Activated CD8-positive, alpha-beta memory T cell treated with anti-CD3 and anti-CD28 coated beads, Interleukin-2, amount 10 ng/mL, durations not matched to agents 7 days and 5 days (primary cell): ENCODE measurements around the gene GGT1. TPM values are rescaled to one million over a fixed set of nuclear protein-coding genes. Genes with fewer than 3 reads are reported as not detected.
"Not testable (repeated sequence)": the region's sequence is repeated elsewhere in the genome, so short reads cannot be mapped to it uniquely, and the experiment has no call there.

Source experiments
- ATAC-seq: fragments of 150-1000 bp; cut with Tn5 transposase; one replicate; pipeline ENCODE4 v1.10.0; 2021; ENCODE audit warnings: moderate library complexity
- CTCF ChIA-PET: fragments of 350-600 bp; sonication (Branson Sonifier 250); formaldehyde crosslinking; loops from one replicate; lab custom pipeline; 2021; ENCODE audit warnings: antibody characterized with exemption; lab: Charles Lee
- DNase-seq: peaks from one replicate; pipeline ENCODE4 v3.0.0-alpha.2; 2020
- H3K27ac Mint-ChIP-seq: one replicate; pipeline ENCODE4 v1.8.0; 2021; ENCODE audit warnings: mild to moderate bottlenecking, mixed read lengths
- H3K27me3 Mint-ChIP-seq: one replicate; pipeline ENCODE4 v1.8.0; 2021; ENCODE audit warnings: mixed read lengths
- H3K36me3 Mint-ChIP-seq: one replicate; pipeline ENCODE4 v1.8.0; 2021; ENCODE audit warnings: mild to moderate bottlenecking, mixed read lengths
- H3K4me1 Mint-ChIP-seq: one replicate; pipeline ENCODE4 v1.8.0; 2021; ENCODE audit warnings: mixed read lengths
- H3K4me3 Mint-ChIP-seq: one replicate; pipeline ENCODE4 v1.8.0; 2021; ENCODE audit warnings: mild to moderate bottlenecking, moderate library complexity, mixed read lengths
- H3K9me3 Mint-ChIP-seq: one replicate; pipeline ENCODE4 v1.8.0; 2022; ENCODE audit warnings: low read depth, mixed read lengths
- total RNA-seq, 2 experiments: library from RNA; stranded (reverse); gene quantifications; one replicate each; pipeline ENCODE4 v1.2.3, GENCODE V29; 2021

GGT1 gene
- total RNA-seq, 2 experiments from 2014 or later: 51.2 to 66.0 TPM

DNA sequence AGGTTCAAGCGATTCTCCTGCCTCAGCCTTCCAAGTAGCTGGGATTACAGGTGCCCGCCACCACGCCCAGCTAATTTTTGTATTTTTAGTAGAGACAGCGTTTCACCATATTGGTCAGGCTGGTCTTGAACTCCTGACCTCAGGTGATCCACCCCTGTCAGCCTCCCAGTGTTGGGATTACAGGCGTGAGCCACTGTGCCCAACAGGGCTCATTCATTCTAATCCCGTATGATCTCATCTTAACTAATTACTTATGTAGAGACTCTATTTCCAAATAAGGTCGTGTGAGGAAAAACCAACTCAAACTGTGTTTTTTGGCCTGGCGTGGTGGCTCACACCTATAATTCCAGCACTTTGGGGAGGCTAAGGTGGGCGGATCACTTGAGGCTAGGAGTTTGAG lies 5.9 kb upstream of the GGT1 start:
- ATAC-seq, H3K27ac Mint-ChIP-seq: not testable (repeated sequence)
- CTCF ChIA-PET: interaction anchor here (0.7 kb wide), 1 partner anchor 71 kb away, joined by 3 read pairs; no protein-coding TSS in a partner anchor

DNA sequence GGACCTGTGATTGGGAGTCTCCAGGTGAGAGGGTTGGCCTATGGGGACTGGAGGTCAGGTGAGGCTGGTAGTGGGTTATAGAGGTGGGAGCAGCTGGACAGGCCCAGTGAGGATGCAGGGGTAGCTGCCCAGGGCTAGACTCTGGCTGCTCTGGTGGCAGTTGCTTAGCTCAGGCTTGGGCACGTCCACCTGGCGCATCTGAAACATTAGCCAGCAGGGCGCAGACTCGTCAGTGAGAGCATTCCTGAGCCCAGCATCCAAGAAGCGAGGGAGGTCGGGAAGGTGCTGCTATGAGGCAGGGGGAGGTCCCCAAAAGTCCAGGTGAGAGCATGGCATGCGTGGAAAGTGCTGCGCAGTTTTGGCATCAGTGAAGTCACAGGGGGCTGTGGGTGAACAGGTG lies 3.5 kb upstream of the GGT1 start:
- ATAC-seq (no peak), DNase-seq (no peak)
- no peaks in the 10 kb centered on the region for H3K27me3 Mint-ChIP-seq
- no peaks in the 10 kb centered on the region for H3K9me3 Mint-ChIP-seq
- CTCF ChIA-PET: interaction anchor here (0.7 kb wide), 1 partner anchor 369 kb away, joined by 3 read pairs; no protein-coding TSS in a partner anchor
- H3K4me3 Mint-ChIP-seq: no peak overlapping the region
- H3K4me1 Mint-ChIP-seq: peaks cover 37% of the 10 kb centered on the region
- H3K36me3 Mint-ChIP-seq: no peaks in the 10 kb centered on the region
- no peak overlapping the region for H3K27ac Mint-ChIP-seq

More for the DNA sequence above, 5.9 kb upstream of the GGT1 start:
- not testable (repeated sequence) for H3K27me3 Mint-ChIP-seq, H3K36me3 Mint-ChIP-seq, H3K9me3 Mint-ChIP-seq, H3K4me3 Mint-ChIP-seq, DNase-seq
- peaks cover 24% of the 10 kb centered on the region for H3K4me1 Mint-ChIP-seq

DNA sequence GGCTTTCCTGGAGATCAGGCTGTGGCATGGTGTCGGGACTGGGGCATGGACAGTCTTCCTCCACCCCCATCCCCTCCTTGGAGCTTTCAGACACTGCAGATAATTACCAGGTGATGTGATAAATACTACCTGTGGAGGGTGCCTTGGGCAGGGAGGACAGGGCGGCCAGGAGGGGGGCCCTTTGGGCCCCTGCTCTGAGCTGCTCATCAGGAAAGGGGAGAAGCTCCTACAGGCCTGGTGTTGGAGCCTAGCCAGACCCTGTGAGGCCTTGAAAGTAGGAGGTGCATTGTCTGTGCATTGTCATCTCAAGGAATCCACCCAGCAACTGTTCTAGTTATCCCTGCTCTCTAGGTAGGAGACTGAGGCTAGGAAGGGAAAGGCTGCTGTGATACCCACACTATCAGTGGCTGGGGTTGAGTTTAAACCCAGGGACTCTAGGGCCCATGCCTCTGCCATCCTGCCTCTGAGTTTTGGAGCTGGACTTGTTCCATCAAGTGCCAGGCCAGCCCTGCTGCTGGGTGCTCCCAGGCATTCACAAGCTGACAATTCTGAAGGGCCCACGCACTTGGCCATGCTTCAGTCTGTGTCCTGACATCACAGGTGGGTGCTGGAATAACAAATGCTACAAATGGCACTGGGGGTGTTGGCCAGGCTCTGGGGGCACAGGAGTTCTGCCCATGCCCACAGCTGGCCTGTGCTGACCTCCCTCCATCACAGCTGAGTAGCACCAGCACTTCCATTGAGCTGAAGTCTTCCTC lies 2.9 kb upstream of the GGT1 start:
- ATAC-seq, H3K36me3 Mint-ChIP-seq, H3K9me3 Mint-ChIP-seq, DNase-seq, H3K4me3 Mint-ChIP-seq, H3K27me3 Mint-ChIP-seq: not testable (repeated sequence)
- CTCF ChIA-PET: interaction anchor here (0.6 kb wide), 1 partner anchor 42 kb away, joined by 3 read pairs; no protein-coding TSS in a partner anchor
- Mint-ChIP-seq H3K4me1 (peaks cover 39% of the 10 kb centered on the region), H3K27ac (peak overlapping the region; percentile 34)

GRCh38 chr22:24601217-24602104 lies 1.5 kb upstream of the GGT1 start:
- no peaks in the 10 kb centered on the region for H3K27me3 Mint-ChIP-seq
- CTCF ChIA-PET: no interaction called here
- peaks cover 43% of the 10 kb centered on the region for H3K4me1 Mint-ChIP-seq
- no peaks in the 10 kb centered on the region for H3K36me3 Mint-ChIP-seq
- no peak overlapping the region for H3K4me3 Mint-ChIP-seq
- H3K27ac Mint-ChIP-seq: peak overlapping the region; percentile 70
- H3K9me3 Mint-ChIP-seq: no peaks in the 10 kb centered on the region
- ATAC-seq (no peak), DNase-seq (peak; percentile 75)

- H3K27me3 Mint-ChIP-seq, DNase-seq, H3K9me3 Mint-ChIP-seq, H3K4me3 Mint-ChIP-seq, CTCF ChIA-PET, H3K36me3 Mint-ChIP-seq, ATAC-seq: not testable (repeated sequence)
- peaks cover 45% of the 10 kb centered on the region for H3K4me1 Mint-ChIP-seq
- peak overlapping the region; percentile 70 for H3K27ac Mint-ChIP-seq
Observed at GRCh38 chr22:24602105-24602749, 766 bp upstream of the GGT1 start.

DNA sequence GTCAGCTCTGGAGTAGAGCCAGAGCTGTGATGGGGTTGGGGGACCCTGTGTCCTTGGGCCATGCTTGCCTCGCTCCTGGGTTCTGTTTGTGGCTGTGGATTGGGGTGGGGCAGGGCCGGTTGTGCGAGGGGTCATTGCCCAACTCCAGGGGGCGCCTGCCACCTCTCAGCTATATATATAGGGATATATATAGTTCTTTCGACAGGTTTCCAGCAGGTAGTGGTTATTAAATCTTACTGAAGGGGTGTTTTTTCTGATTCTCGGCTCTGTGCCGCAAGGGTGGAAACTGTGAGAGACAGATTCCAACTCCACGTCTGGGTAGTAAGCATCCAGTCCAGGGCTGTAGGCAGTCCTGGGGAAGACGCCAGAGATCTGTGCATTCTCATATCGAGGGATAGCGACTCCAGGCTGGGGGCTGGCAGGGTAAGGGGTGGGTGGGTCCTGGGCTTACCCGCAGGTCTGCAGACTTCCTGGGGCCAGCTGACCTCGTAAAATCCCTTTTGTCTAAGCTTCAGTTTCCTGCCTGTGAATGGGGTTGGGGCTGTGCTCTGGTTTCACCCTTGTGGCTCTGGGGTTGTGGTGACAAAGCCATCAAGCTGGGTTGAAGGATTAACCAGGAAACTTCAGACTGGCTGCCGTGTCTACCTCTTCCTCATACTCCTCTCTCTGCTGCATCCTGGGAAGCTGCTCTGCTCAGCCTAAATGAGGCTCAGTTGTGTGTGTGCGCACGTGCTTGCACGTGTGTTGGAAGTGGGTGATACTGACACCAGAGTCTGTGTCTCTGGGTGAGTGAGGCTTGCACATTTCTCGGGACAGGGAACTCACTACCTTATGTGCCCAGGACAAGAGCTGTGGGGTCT lies 1.0 kb downstream of the GGT1 start:
- ATAC-seq (peak; percentile 47), DNase-seq (peak; percentile 56)
- H3K9me3 Mint-ChIP-seq, H3K36me3 Mint-ChIP-seq, H3K27me3 Mint-ChIP-seq, CTCF ChIA-PET: not testable (repeated sequence)
- peaks cover 48% of the 10 kb centered on the region for H3K4me1 Mint-ChIP-seq
- peak overlapping the region; percentile 40 for H3K4me3 Mint-ChIP-seq
- peak overlapping the region; percentile 85 for H3K27ac Mint-ChIP-seq

DNA sequence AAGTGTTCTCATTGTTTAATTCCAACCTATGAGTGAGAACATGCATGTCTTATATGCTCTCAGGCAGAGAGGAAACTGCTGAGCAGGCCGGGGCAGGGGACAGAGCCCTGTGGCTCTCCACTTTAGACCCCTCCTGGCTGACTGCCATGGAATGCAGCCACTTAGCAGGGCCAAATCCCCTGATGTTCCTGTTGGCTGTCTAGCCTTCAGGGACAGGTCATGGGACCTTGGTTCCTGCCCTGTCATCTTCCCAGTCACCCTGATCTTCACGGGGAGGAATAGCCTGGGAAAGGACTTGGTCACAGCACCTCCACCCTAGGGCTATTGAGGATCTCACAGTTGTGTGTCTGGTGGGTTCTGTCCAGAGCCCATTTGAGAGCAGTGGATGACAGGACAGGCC lies 3.3 kb downstream of the GGT1 start:
- ATAC-seq, H3K4me3 Mint-ChIP-seq, H3K9me3 Mint-ChIP-seq, CTCF ChIA-PET, H3K27me3 Mint-ChIP-seq, H3K36me3 Mint-ChIP-seq, DNase-seq: not testable (repeated sequence)
- H3K27ac Mint-ChIP-seq: peak overlapping the region; percentile 76
- peaks cover 42% of the 10 kb centered on the region for H3K4me1 Mint-ChIP-seq

DNA sequence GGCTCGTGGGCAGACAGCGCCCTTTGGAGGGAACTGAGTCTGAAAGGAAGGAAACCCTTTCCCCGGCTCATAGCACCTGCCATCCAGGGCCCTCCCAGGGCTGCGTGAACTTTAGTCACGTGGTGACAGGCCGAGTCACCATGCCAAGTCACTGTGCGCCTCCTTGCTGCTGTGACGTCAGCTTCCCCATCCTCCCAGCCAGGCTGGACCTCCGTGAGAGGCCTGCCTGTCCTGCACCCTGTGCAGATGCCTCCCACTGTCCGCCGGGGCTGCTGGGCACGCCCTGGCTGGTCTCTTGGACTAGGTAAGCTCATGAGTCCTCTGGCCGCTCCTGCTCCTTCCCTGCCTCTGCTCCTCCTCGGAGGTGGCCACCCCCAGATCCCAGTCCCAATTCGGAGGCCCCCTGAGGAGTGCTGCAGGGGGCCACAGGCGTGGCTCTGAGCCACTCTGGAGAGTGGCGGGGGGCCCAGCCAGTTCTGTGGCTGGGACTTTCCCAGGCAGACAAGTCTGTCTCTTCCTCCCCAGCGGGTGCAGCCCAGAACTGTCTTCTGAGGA lies 4.5 kb downstream of the GGT1 start:
- H3K4me1 Mint-ChIP-seq: peaks cover 33% of the 10 kb centered on the region
- H3K4me3 Mint-ChIP-seq: peak overlapping the region; percentile 97
- CTCF ChIA-PET: not testable (repeated sequence)

GRCh38 chr22:24608327-24608726 lies 5.3 kb downstream of the GGT1 start:
- H3K9me3 Mint-ChIP-seq, CTCF ChIA-PET, DNase-seq, H3K27me3 Mint-ChIP-seq, H3K36me3 Mint-ChIP-seq, ATAC-seq: not testable (repeated sequence)
- peak overlapping the region; percentile 99 for H3K27ac Mint-ChIP-seq
- peaks cover 29% of the 10 kb centered on the region for H3K4me1 Mint-ChIP-seq
- peak overlapping the region; percentile 97 for H3K4me3 Mint-ChIP-seq

More for the DNA sequence above, 4.5 kb downstream of the GGT1 start:
- H3K9me3 Mint-ChIP-seq, H3K36me3 Mint-ChIP-seq, H3K27me3 Mint-ChIP-seq: not testable (repeated sequence)
- H3K27ac Mint-ChIP-seq: peak overlapping the region; percentile 99
- ATAC-seq: peak; percentile 83
- peak; percentile 89 for DNase-seq

DNA sequence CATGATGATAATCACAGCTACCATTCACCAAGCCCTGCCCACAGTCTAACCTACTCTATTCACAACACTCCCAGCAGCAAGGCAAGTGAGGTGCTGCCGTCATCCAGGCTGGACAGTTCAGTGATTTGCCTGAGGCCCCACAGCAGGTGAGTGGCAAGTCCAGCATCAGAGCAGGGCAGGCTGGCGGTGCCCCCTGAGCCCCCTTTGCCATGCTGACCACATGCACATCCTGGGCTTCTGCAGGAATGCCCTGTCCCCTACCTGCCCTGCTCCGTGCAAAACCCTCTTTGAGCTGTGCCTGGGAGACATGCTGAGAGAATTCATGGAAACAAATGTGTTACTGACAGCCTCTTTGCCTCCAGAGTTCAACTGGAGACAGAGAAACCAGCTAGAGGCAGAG lies 6.9 kb downstream of the GGT1 start:
- H3K9me3 Mint-ChIP-seq, H3K36me3 Mint-ChIP-seq, CTCF ChIA-PET, H3K27me3 Mint-ChIP-seq, H3K27ac Mint-ChIP-seq, ATAC-seq, DNase-seq, H3K4me3 Mint-ChIP-seq: not testable (repeated sequence)
- H3K4me1 Mint-ChIP-seq: peaks cover 16% of the 10 kb centered on the region

DNA sequence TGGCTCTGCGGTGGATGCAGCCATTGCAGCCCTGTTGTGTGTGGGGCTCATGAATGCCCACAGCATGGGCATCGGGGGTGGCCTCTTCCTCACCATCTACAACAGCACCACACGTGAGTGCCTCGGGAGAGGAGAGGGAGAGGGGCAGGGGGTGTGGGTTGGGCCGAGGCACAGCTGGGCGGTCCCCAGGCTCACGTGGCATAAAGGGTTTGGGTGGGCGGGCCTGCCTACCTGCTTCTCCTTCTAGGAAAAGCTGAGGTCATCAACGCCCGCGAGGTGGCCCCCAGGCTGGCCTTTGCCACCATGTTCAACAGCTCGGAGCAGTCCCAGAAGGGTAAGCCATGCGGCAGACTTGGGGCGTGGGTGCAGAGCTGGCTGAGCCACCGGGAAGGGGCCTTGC lies 11.8 kb downstream of the GGT1 start:
- H3K4me3 Mint-ChIP-seq, ATAC-seq, H3K27ac Mint-ChIP-seq, H3K9me3 Mint-ChIP-seq, H3K27me3 Mint-ChIP-seq, CTCF ChIA-PET, H3K36me3 Mint-ChIP-seq, DNase-seq, H3K4me1 Mint-ChIP-seq: not testable (repeated sequence)

DNA sequence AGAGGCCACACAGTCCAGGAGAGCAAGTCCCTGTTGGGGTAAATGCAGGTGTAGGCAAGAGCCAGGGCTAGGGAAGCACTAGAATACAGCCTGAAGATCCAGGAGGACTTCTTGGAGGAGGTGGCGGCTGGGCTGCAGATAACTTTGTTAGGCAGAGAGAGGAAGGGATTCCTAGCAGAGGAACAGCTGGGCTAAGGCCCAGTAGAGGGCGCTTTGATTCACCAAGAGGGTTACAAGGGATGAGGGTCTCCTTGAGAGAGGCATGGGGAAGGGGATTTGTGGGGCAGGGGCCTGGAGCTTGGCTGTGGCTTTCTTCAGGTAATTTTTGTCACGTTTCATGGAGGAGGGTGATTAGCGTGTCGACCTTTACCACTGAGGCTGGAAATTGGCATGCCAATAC lies 18.3 kb downstream of the GGT1 start:
- H3K4me1 Mint-ChIP-seq, H3K4me3 Mint-ChIP-seq, H3K36me3 Mint-ChIP-seq, CTCF ChIA-PET, ATAC-seq, H3K27ac Mint-ChIP-seq, H3K27me3 Mint-ChIP-seq, DNase-seq, H3K9me3 Mint-ChIP-seq: not testable (repeated sequence)
